ENCODE data around the gene ARVCF. TPM values are rescaled to one million over a fixed set of nuclear protein-coding genes. Genes with fewer than 3 reads are reported as not detected.
A peak's percentile ranks its signal among the peaks of the same experiment; 100 is the strongest.

ARVCF gene
- total and polyA plus RNA-seq, 2 of the 8 experiments (the other 6 are each of a cell fraction or from before 2014, with no cell fraction given): 31.0 to 43.2 TPM

DNA sequence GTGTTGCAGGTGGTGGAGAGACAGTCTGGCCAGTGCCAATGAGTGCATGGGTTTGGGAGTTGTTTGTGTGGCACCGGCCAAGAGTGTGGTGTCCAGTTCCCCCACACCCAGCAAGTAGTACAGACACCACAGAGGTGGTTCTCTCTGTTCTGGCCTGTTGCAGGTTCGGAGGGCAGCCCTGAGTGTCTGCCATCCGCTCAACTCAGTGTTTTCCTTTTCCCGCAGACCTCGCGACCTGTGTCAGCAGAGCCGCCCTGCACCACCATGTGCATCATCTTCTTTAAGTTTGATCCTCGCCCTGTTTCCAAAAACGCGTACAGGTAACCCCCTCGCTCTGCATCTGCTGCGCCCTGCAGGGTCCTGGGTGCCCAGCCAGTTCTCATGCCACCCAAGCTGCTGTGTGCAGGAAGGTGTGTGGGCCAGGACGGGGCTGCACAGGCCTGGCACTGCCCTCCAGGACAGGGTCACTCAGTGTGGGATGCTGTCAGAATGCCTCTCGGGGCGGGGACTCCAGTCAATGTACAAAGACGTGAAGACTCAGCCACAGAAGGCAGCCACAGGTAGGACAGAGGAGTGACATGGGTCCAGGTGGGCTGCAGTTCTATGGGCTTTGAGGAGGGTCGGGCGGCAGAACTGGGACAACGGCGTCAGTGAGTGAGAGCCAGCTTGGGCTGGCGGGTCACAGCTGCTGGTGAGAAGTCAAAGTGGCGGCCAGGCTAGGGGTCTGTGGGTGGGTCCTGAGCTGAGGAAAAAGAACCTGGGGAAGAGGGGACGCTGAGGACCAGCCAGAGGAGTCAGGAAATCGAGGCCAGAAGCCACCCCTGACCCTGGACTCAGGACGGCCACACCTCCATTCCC lies 20.1 kb upstream of the ARVCF start:
- ChIA-PET POLR2A (ENCODE audit: partially characterized antibody) (no interaction called here), CTCF (ENCODE audit: partially characterized antibody) (interaction anchor here (0.9 to 1.6 kb wide), 2 partner anchors 24 to 32 kb away, joined by 3 to 6 read pairs; no protein-coding TSS in a partner anchor)
- no peak overlapping the region for H3K18ac ChIP-seq (ENCODE audit: extremely low read depth, low read length)
- no peak overlapping the region for H2BK5ac ChIP-seq (ENCODE audit: low read depth, low read length)
- FAIRE-seq (no peak), DNase-seq (ENCODE audit: low read depth in 1 of 2, low spot score in 2 of 2) (no peak)
- H3K27me3 ChIP-seq (replicated peaks in 1 of 4; ENCODE audit: control insufficient read depth in 3 of 4, extremely low read depth in 1 of 4, insufficient read depth in 3 of 4, low read length in 3 of 4): no peaks in the 10 kb centered on the region
- WGBS, 2 experiments (ENCODE audit: extremely low coverage in 1 of 2, insufficient coverage in 1 of 2, insufficient read length in 1 of 2, insufficient replicate concordance in 2 of 2, low coverage in 1 of 2, low lambda C conversion rate in 2 of 2, missing lambda C conversion rate in 1 of 2): 92% methylated on average over 25 of the region's 25 CpGs; no CpG with 5 or more reads in 1 of the 2 experiments
- no peak overlapping the region for H2AK5ac ChIP-seq (ENCODE audit: low read depth, low read length)
- peaks cover 0 to 6% of the 10 kb centered on the region in 2 experiments for H4K20me1 ChIP-seq (replicated peaks in 1 of 2; ENCODE audit: control insufficient read depth in 1 of 2, insufficient read depth in 2 of 2, low read length in 2 of 2)
- no peak overlapping the region for H2BK15ac ChIP-seq (ENCODE audit: low read length)
- H3K14ac ChIP-seq (ENCODE audit: insufficient read length): no peak overlapping the region
- no peaks in the 10 kb centered on the region; a peak in 1 of 7 replicates for H3K4me1 ChIP-seq (replicated peaks in 1 of 4; ENCODE audit: control insufficient read depth in 3 of 4, insufficient read depth in 4 of 4, low read length in 3 of 4)
- no peaks in the 10 kb centered on the region for H3K79me1 ChIP-seq (ENCODE audit: low read depth, low read length)
- no peak overlapping the region for H3K56ac ChIP-seq (replicated peaks; ENCODE audit: insufficient read length, low read depth, low read length)
- H4K8ac ChIP-seq (ENCODE audit: extremely low read depth, insufficient read depth, low read length): peak overlapping the region; percentile 11; the same call in 1 of the 2 replicates
- no peaks in the 10 kb centered on the region for H3K79me2 ChIP-seq (ENCODE audit: control insufficient read depth in 1 of 2, insufficient read depth in 2 of 2, low read length in 2 of 2)
- no peak overlapping the region for H2BK120ac ChIP-seq (replicated peaks; ENCODE audit: low read depth, low read length)
- no peak overlapping the region for H4K91ac ChIP-seq (replicated peaks; ENCODE audit: insufficient read length, low read length)
- H3K9ac ChIP-seq (replicated peaks in 1 of 4; ENCODE audit: extremely low read depth in 1 of 4, low read depth in 3 of 4, low read length in 3 of 4): no peak overlapping the region
- no peak overlapping the region for H3K4me3 ChIP-seq (ENCODE audit: extremely low read depth in 1 of 4, insufficient read depth in 2 of 4, low read depth in 3 of 4, low read length in 4 of 4)
- H3K4ac ChIP-seq (replicated peaks; ENCODE audit: insufficient read length, low read depth, low read length): no peak overlapping the region
- H3K4me2 ChIP-seq (ENCODE audit: insufficient read depth in 1 of 2, low read depth in 2 of 2, low read length in 2 of 2): no peak overlapping the region
- no peak overlapping the region for H2BK12ac ChIP-seq (ENCODE audit: low read depth, low read length)
- no peak overlapping the region for H4K5ac ChIP-seq (ENCODE audit: insufficient read length, low read depth, low read length)
- H3K23me2 ChIP-seq (ENCODE audit: low read depth, low read length): no peaks in the 10 kb centered on the region
- H3K9me3 ChIP-seq (ENCODE audit: insufficient read depth in 2 of 2, low read depth in 1 of 2, low read length in 1 of 2): no peaks in the 10 kb centered on the region
- no peak overlapping the region for H3K23ac ChIP-seq (ENCODE audit: insufficient read length)
- H2BK20ac ChIP-seq (ENCODE audit: low read length): no peak overlapping the region
- H3K27ac ChIP-seq (ENCODE audit: low read depth, low read length): no peak overlapping the region
- no peak overlapping the region for H2AFZ ChIP-seq (ENCODE audit: low read length)
- TF ChIP-seq SP2 (IDR thresholded peaks at IDR 0.05; ENCODE audit: low read length) (no peak), NANOG (IDR thresholded peaks at IDR 0.05; ENCODE audit: insufficient read depth, low read depth, low read length, poor library complexity, severe bottlenecking) (no peak), POLR2A (IDR thresholded peaks at IDR 0.05; ENCODE audit: control extremely low read depth in 1 of 2, low read depth in 2 of 2, low read length in 2 of 2) (no peak), SIX5 (IDR thresholded peaks at IDR 0.05; ENCODE audit: low read depth, low read length) (no peak)
- no peaks in the 10 kb centered on the region for H3K36me3 ChIP-seq (ENCODE audit: control insufficient read depth in 2 of 4, insufficient read depth in 4 of 4, low read length in 3 of 4)
